ENCODE data around the gene FOXP1.

The FOXP1 gene

GRCh38 chr3:70992131-70992530, 591.4 kb downstream of the FOXP1 start:
- TF ChIP-seq, protein P1, sequence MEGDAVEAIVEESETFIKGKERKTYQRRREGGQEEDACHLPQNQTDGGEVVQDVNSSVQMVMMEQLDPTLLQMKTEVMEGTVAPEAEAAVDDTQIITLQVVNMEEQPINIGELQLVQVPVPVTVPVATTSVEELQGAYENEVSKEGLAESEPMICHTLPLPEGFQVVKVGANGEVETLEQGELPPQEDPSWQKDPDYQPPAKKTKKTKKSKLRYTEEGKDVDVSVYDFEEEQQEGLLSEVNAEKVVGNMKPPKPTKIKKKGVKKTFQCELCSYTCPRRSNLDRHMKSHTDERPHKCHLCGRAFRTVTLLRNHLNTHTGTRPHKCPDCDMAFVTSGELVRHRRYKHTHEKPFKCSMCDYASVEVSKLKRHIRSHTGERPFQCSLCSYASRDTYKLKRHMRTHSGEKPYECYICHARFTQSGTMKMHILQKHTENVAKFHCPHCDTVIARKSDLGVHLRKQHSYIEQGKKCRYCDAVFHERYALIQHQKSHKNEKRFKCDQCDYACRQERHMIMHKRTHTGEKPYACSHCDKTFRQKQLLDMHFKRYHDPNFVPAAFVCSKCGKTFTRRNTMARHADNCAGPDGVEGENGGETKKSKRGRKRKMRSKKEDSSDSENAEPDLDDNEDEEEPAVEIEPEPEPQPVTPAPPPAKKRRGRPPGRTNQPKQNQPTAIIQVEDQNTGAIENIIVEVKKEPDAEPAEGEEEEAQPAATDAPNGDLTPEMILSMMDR (conservative IDR thresholded peaks at IDR 0.05): no peak
- no peak overlapping the region for H3K27ac ChIP-seq

GRCh38 chr3:70990723-70991122, 592.8 kb downstream of the FOXP1 start:
- TF ChIP-seq, protein P1 (conservative IDR thresholded peaks at IDR 0.05): no peak
- H3K27ac ChIP-seq: no peak overlapping the region

GRCh38 chr3:70990185-70990584, 593.3 kb downstream of the FOXP1 start:
- H3K27ac ChIP-seq: no peak overlapping the region
- TF ChIP-seq, protein P1 (conservative IDR thresholded peaks at IDR 0.05): no peak

- no peak overlapping the region; the same call in 1 of the 2 replicates for H3K27ac ChIP-seq
- TF ChIP-seq, protein P1 (conservative IDR thresholded peaks at IDR 0.05): no peak
These were observed 594.4 kb downstream of the FOXP1 start for GRCh38 chr3:70989174-70989573.

GRCh38 chr3:70988111-70988510, 595.4 kb downstream of the FOXP1 start:
- H3K27ac ChIP-seq: peak overlapping the region; percentile 96
- TF ChIP-seq, protein P1 (conservative IDR thresholded peaks at IDR 0.05): no peak

- TF ChIP-seq, protein P1 (conservative IDR thresholded peaks at IDR 0.05): no peak
- H3K27ac ChIP-seq: peak overlapping the region; percentile 96
These were observed 598.0 kb downstream of the FOXP1 start for GRCh38 chr3:70985572-70985971.

DNA sequence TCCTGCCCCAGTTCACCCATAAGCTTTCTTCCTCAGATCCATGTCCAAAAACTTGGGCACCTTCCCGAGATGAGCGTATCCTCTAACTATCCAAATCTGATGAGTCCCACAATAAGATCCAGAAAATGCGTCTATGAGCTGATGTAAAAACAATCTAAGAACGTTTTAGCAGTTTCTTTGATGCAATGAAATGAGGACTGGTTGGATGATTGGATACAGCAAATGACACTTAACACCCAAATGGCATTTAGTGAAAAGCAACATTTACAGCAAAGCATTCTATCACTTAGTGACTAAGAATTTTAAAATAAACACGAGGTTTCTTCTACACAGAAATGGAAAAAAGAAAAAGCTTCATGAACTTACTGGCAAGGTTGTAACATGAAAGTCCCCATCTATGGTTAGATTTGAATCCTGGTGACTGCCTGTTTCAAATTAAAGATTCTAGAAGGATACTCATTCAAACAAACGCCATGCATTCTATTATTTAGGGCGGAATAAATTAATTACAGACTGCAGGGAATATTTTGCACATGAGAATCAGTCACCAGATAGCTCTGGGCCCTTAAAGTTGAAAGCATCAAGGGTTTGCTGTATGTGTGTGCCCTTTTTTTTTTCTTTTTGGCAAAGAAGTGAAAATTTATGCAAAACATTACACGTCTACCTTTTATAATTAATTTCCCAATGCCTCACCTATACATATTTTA, 598.6 kb downstream of the FOXP1 start:
- peak overlapping the region; percentile 96 for H3K27ac ChIP-seq
- TF ChIP-seq, protein P1 (conservative IDR thresholded peaks at IDR 0.05): no peak

All from VCaP (cell line).